GM13976 (cell line): ENCODE results near the gene SIMC1.

Experiments
- DNase-seq: peaks from one replicate; pipeline ENCODE4 v3.0.0; 2012; ENCODE audit warnings: low spot score
- in situ Hi-C: fragments of 300-500 bp; cut with MboI; formaldehyde crosslinking; loops from one replicate; pipeline ENCODE4 v1.12.0; 2022; ENCODE audit warnings: low sequenced_read_pairs, mixed read lengths, inconsistent platforms; ENCODE audit not compliant: unreplicated experiment
- TF ChIP-seq, protein P1 (sequence below): IDR thresholded peaks from 2 replicates; pipeline ENCODE4 v1.5.1; 2012; ENCODE audit warnings: borderline replicate concordance, mild to moderate bottlenecking; ENCODE audit not compliant: insufficient read depth; ENCODE audit errors: extremely low read depth, missing control alignments, control extremely low read depth

Gene SIMC1

DNA sequence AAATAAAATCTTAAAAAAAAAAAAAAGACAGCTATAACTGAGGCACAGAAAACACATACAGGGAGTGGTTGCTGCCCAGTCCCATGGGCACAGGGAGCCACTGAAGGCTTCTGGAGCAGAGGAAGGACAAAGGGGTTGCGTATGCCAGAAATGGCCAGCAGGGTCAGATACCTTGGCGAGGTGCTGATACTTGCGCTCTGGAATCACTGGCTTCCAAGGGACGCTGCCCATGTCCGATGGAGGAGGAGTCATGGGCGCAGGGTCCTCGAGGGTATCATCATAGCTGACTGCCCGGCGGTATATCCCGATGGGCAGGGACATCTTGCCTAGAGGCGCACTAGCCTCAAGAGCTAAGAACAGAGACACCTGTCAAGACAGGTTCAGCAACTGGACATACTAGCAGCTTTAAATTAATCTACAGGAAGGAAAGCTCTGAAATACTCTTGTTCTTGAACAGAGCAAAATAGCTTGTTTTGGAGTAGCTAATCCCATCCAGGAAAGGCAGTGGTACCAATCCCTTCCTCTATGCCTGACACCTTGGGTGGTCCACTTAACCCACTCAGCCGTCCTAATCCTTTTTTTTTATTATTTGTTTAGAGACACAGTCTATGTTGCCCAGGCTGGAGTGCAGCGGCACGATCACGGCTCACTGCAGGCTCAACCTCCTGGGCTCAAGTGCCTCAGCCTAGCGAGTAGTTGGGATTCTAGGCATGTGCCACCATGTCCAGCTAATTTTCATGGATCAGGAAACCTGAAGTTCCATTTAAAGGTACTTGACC is 117.4 kb downstream of the SIMC1 start:
- in situ Hi-C loops: no loop called here
- TF ChIP-seq, protein P1, sequence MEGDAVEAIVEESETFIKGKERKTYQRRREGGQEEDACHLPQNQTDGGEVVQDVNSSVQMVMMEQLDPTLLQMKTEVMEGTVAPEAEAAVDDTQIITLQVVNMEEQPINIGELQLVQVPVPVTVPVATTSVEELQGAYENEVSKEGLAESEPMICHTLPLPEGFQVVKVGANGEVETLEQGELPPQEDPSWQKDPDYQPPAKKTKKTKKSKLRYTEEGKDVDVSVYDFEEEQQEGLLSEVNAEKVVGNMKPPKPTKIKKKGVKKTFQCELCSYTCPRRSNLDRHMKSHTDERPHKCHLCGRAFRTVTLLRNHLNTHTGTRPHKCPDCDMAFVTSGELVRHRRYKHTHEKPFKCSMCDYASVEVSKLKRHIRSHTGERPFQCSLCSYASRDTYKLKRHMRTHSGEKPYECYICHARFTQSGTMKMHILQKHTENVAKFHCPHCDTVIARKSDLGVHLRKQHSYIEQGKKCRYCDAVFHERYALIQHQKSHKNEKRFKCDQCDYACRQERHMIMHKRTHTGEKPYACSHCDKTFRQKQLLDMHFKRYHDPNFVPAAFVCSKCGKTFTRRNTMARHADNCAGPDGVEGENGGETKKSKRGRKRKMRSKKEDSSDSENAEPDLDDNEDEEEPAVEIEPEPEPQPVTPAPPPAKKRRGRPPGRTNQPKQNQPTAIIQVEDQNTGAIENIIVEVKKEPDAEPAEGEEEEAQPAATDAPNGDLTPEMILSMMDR: no peak
- DNase-seq: no peak

DNA sequence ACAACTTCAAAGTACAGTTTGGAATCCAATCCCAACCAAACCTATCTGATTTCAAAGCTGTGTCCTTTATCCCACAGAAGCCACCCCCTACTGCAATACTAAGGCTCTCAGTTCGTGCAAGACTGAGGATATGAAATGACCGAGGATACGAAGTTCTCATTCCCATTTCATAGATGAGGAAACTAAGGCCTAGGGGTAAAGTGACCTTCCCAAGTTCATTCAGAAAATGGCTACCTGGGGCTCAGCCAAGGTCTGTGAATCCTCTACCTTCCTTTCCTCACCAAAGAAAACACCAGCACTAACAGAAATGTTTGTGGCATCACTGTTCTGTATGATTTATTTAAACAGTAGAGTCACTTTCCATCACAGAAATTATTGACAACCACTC is 117.9 kb downstream of the SIMC1 start:
- in situ Hi-C loops: no loop called here
- TF ChIP-seq, protein P1: no peak
- DNase-seq: no peak

DNA sequence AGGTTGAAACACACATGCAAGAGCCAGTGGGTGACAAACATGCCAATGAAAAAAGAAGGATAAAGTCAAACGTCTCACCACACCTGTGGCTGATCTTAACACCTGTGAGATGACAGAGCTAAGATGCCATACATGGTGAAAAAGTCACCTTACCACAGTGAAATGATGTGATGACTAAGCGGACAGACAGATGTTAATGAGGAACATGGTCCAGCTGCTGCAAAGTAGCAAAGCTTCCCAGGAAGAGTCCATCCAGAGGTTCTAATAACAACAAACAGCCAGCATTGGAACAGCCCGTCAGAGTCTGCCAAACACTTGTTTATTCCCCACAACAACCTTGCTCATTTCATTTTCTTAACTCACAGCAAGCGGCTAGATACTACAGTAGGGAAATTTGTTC is 121.4 kb downstream of the SIMC1 start:
- in situ Hi-C loops: no loop called here
- TF ChIP-seq, protein P1: no peak
- no peak for DNase-seq

DNA sequence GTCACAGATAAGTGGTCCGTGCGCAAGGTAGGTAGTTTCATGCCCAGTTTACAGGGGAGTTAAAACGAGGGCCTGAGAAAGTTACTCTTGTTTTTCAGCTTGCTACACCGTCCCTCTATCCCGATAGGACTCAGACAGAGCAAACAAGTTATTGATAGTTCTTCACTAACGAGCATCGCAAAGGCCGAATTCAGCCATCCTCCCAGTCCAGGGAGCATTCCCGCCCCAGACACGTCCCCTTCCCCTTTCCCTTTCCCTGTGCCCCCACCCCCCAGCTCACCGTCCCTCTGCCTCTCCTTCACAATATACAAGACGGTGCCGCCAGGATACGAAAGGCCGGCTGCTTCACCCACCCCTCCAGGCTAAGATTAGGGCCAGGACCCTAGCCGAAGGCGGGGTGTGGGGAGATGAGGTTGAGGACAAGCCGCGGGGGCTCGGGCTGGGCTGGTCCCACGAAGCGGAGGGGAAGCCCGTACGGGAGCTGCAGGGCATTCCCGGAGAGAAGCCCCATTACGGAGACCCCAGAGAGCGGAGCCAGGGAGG is 122.7 kb downstream of the SIMC1 start:
- in situ Hi-C loops: no loop called here
- DNase-seq: no peak

DNA sequence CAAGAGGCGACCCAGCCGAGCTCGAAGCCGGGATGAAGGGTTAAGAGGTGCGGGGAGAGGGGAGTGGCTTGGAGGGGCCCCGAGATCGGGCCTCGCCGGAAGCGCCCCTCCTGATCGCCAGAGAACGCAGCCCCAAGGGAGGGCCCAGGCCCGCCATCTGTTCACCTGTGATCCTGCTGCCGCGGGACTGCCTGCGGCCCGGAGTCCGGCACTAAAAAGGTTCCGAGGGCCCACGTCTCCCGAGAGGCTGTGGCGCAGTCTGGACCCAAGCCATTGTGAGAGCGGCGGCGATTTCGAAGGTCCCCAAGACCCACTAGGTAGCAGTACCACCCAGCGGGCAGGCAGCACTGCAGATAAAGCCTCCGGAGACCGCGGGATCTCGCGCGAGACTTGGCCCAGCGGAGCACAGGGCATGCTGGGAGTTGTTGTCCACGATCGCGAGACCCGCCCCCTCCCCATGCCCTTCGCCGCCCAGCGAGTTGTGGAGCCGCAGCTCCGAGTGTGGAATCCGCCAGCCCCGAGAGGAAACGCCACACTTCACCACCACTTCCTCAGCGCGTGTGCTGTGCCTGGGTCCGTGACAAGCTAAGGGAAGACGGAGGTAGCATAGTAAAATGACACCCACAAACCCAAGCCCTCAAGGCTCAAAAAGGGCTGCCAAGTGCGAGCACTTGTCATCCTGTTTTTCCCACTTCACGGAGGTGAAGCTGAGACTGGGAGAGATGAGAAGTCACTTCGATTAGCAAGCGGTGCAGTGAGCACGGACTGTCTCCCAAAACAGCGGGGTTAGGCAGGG is 123.4 kb downstream of the SIMC1 start, which contains the start of gene KIAA1191:
TSS of gene KIAA1191 (minus strand) at position 328 of the 796 bp plus-strand sequence. CDS start 2,256 bp downstream, outside the sequence.
- in situ Hi-C loops: no loop called here
- TF ChIP-seq, protein P1: peak; percentile 41
- DNase-seq: peak; percentile 93

More for the DNA sequence above, 122.7 kb downstream of the SIMC1 start:
- TF ChIP-seq, protein P1: no peak

DNA sequence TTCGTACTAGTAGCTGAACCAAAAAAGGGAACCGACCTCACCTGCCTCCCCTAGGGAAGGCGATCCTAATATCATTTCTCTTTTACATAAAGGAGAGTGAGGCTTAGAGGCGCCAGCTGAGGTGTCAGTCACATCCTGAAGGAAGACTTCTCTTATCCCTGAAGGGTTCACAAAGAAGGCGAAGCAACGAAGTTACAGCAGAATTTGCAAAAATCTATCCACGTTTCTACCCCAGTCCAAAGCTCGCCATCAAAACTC is 123.9 kb downstream of the SIMC1 start:
- TF ChIP-seq, protein P1: no peak
- no peak for DNase-seq
- in situ Hi-C loops: no loop called here
